HG02884 (cell line): ENCODE measurements around the gene DBR1.
A peak's percentile ranks its signal among the peaks of the same experiment; 100 is the strongest.
"Not testable (repeated sequence)": the region's sequence is repeated elsewhere in the genome, so short reads cannot be mapped to it uniquely, and the experiment has no call there.

Source experiments
- ATAC-seq: cut with Tn5 transposase; IDR thresholded peaks from one replicate; pipeline ENCODE4 v1.9.1; 2021; ENCODE audit warnings: mild to moderate bottlenecking, moderate library complexity; ENCODE audit not compliant: unreplicated experiment

DBR1 gene

GRCh38 chr3:138187296-138188012 lies 12.7 kb upstream of the DBR1 start, which contains the start of gene ARMC8:
ARMC8 (plus strand) TSS chr3:138187301; CDS start chr3:138187555, 254 bp downstream.
- peak; percentile 67 for ATAC-seq

GRCh38 chr3:138186803-138187295 lies 12.1 kb upstream of the DBR1 start:
- ATAC-seq = peak; percentile 89

- ATAC-seq = no peak
Measured at GRCh38 chr3:138186221-138186620, 11.5 kb upstream of the DBR1 start.

GRCh38 chr3:138184994-138185393 lies 10.3 kb upstream of the DBR1 start:
- ATAC-seq = no peak

- peak; percentile 68 for ATAC-seq
Measured at GRCh38 chr3:138180375-138181029, 5.8 kb upstream of the DBR1 start.

GRCh38 chr3:138173769-138174420 lies 826 bp downstream of the DBR1 start:
- no peak for ATAC-seq

- no peak for ATAC-seq
Measured at GRCh38 chr3:138172625-138173024, 2.1 kb downstream of the DBR1 start.

- ATAC-seq = no peak
Measured at GRCh38 chr3:138165061-138165460, 9.7 kb downstream of the DBR1 start.

- no peak for ATAC-seq
Measured at GRCh38 chr3:138157743-138158142, 17.0 kb downstream of the DBR1 start.

GRCh38 chr3:138154534-138154933 lies 20.2 kb downstream of the DBR1 start:
- no peak for ATAC-seq

- ATAC-seq = no peak
Measured at GRCh38 chr3:138148503-138148902, 26.2 kb downstream of the DBR1 start.

GRCh38 chr3:138142181-138142580 lies 32.5 kb downstream of the DBR1 start:
- not testable (repeated sequence) for ATAC-seq

- ATAC-seq = no peak
Measured at GRCh38 chr3:138140940-138141339, 33.8 kb downstream of the DBR1 start.

GRCh38 chr3:138139691-138140090 lies 35.0 kb downstream of the DBR1 start:
- ATAC-seq = no peak

- ATAC-seq = no peak
Measured at GRCh38 chr3:138137861-138138260, 36.9 kb downstream of the DBR1 start.

GRCh38 chr3:138136201-138136600 lies 38.5 kb downstream of the DBR1 start:
- no peak for ATAC-seq

- no peak for ATAC-seq
Measured at GRCh38 chr3:138135833-138136194, 38.9 kb downstream of the DBR1 start.

GRCh38 chr3:138135146-138135832 lies 39.4 kb downstream of the DBR1 start:
- no peak for ATAC-seq

- no peak for ATAC-seq
Measured at GRCh38 chr3:138132239-138132638, 42.5 kb downstream of the DBR1 start, which contains the start of gene A4GNT. A4GNT (minus strand) TSS chr3:138132390; CDS start chr3:138131256, 1,134 bp downstream.

- ATAC-seq = no peak
Measured at GRCh38 chr3:138127636-138128365, 46.9 kb downstream of the DBR1 start.
